ENCODE data around the gene PLCXD3.

The PLCXD3 gene

GRCh38 chr5:41306005-41306404, 204.4 kb downstream of the PLCXD3 start:
- no peaks in the 10 kb centered on the region for H3K27me3 ChIP-seq (ENCODE audit: low read depth, low read length)

GRCh38 chr5:41305056-41305455, 205.3 kb downstream of the PLCXD3 start:
- TF ChIP-seq EZH2phosphoT487 (IDR thresholded peaks at IDR 0.05; ENCODE audit: low read depth), result no peak
- TF ChIP-seq CTCF (IDR thresholded peaks at IDR 0.05; ENCODE audit: low read depth, low read length), result no peak
- H3K9me3 ChIP-seq (ENCODE audit: insufficient read depth, low read length), result no peaks in the 10 kb centered on the region
- H3K36me3 ChIP-seq (replicated peaks; ENCODE audit: low read depth, low read length), result no peaks in the 10 kb centered on the region
- H4K20me1 ChIP-seq (ENCODE audit: insufficient read depth, low read length), result no peaks in the 10 kb centered on the region
- no peaks in the 10 kb centered on the region for H3K27me3 ChIP-seq (ENCODE audit: low read depth, low read length)
- no peak overlapping the region for H3K4me3 ChIP-seq (ENCODE audit: low read length)
- H3K79me2 ChIP-seq (ENCODE audit: low read length), result no peaks in the 10 kb centered on the region
- H3K27ac ChIP-seq (ENCODE audit: low read length), result no peak overlapping the region
- H3K4me1 ChIP-seq (ENCODE audit: low read length), result no peaks in the 10 kb centered on the region
- no peak overlapping the region for H3K4me2 ChIP-seq (ENCODE audit: low read length)
- H3K9ac ChIP-seq (ENCODE audit: low read length), result no peak overlapping the region
- no peak overlapping the region for H2AFZ ChIP-seq (ENCODE audit: low read depth, low read length)

More at GRCh38 chr5:41306005-41306404, 204.4 kb downstream of the PLCXD3 start:
- TF ChIP-seq CTCF (IDR thresholded peaks at IDR 0.05; ENCODE audit: low read depth, low read length) (no peak), EZH2phosphoT487 (IDR thresholded peaks at IDR 0.05; ENCODE audit: low read depth) (no peak)
- Histone ChIP-seq H3K9me3 (ENCODE audit: insufficient read depth, low read length) (no peaks in the 10 kb centered on the region), H2AFZ (ENCODE audit: low read depth, low read length) (no peak overlapping the region), H3K4me1 (ENCODE audit: low read length) (no peaks in the 10 kb centered on the region), H3K4me3 (ENCODE audit: low read length) (no peak overlapping the region), H4K20me1 (ENCODE audit: insufficient read depth, low read length) (no peaks in the 10 kb centered on the region), H3K36me3 (replicated peaks; ENCODE audit: low read depth, low read length) (no peaks in the 10 kb centered on the region), H3K4me2 (ENCODE audit: low read length) (no peak overlapping the region), H3K27ac (ENCODE audit: low read length) (no peak overlapping the region), H3K9ac (ENCODE audit: low read length) (no peak overlapping the region), H3K79me2 (ENCODE audit: low read length) (no peaks in the 10 kb centered on the region)

GRCh38 chr5:41296066-41296465, 214.3 kb downstream of the PLCXD3 start:
- Histone ChIP-seq H3K36me3 (replicated peaks; ENCODE audit: low read depth, low read length) (no peaks in the 10 kb centered on the region), H3K4me2 (ENCODE audit: low read length) (no peak overlapping the region), H3K27me3 (ENCODE audit: low read depth, low read length) (no peaks in the 10 kb centered on the region), H3K4me3 (ENCODE audit: low read length) (no peak overlapping the region), H3K79me2 (ENCODE audit: low read length) (no peaks in the 10 kb centered on the region), H4K20me1 (ENCODE audit: insufficient read depth, low read length) (no peaks in the 10 kb centered on the region), H3K9ac (ENCODE audit: low read length) (no peak overlapping the region), H3K9me3 (ENCODE audit: insufficient read depth, low read length) (no peaks in the 10 kb centered on the region), H3K27ac (ENCODE audit: low read length) (no peak overlapping the region), H2AFZ (ENCODE audit: low read depth, low read length) (no peak overlapping the region), H3K4me1 (ENCODE audit: low read length) (no peaks in the 10 kb centered on the region)
- TF ChIP-seq CTCF (IDR thresholded peaks at IDR 0.05; ENCODE audit: low read depth, low read length), result no peak
- TF ChIP-seq EZH2phosphoT487 (IDR thresholded peaks at IDR 0.05; ENCODE audit: low read depth), result no peak

- Histone ChIP-seq H3K36me3 (replicated peaks; ENCODE audit: low read depth, low read length) (no peaks in the 10 kb centered on the region), H3K27ac (ENCODE audit: low read length) (no peak overlapping the region)
Observed at GRCh38 chr5:41291323-41291722, 219.1 kb downstream of the PLCXD3 start.

More at GRCh38 chr5:41291323-41291722, 219.1 kb downstream of the PLCXD3 start:
- no peaks in the 10 kb centered on the region for H3K4me1 ChIP-seq (ENCODE audit: low read length)
- no peak overlapping the region for H3K9ac ChIP-seq (ENCODE audit: low read length)
- no peak overlapping the region for H3K4me3 ChIP-seq (ENCODE audit: low read length)
- no peaks in the 10 kb centered on the region for H3K27me3 ChIP-seq (ENCODE audit: low read depth, low read length)
- no peaks in the 10 kb centered on the region for H3K9me3 ChIP-seq (ENCODE audit: insufficient read depth, low read length)
- H2AFZ ChIP-seq (ENCODE audit: low read depth, low read length), result no peak overlapping the region
- TF ChIP-seq EZH2phosphoT487 (IDR thresholded peaks at IDR 0.05; ENCODE audit: low read depth) (no peak), CTCF (IDR thresholded peaks at IDR 0.05; ENCODE audit: low read depth, low read length) (no peak)
- H3K79me2 ChIP-seq (ENCODE audit: low read length), result no peaks in the 10 kb centered on the region
- H3K4me2 ChIP-seq (ENCODE audit: low read length), result no peak overlapping the region
- no peaks in the 10 kb centered on the region for H4K20me1 ChIP-seq (ENCODE audit: insufficient read depth, low read length)
